GM19397 (cell line): Measurements from ENCODE around the gene RAPH1.

ENCODE experiments used
- ATAC-seq: cut with Tn5 transposase; IDR thresholded peaks from one replicate; pipeline ENCODE4 v1.9.1; 2021; ENCODE audit warnings: mild to moderate bottlenecking, moderate library complexity; ENCODE audit not compliant: unreplicated experiment

RAPH1 gene, protein sequence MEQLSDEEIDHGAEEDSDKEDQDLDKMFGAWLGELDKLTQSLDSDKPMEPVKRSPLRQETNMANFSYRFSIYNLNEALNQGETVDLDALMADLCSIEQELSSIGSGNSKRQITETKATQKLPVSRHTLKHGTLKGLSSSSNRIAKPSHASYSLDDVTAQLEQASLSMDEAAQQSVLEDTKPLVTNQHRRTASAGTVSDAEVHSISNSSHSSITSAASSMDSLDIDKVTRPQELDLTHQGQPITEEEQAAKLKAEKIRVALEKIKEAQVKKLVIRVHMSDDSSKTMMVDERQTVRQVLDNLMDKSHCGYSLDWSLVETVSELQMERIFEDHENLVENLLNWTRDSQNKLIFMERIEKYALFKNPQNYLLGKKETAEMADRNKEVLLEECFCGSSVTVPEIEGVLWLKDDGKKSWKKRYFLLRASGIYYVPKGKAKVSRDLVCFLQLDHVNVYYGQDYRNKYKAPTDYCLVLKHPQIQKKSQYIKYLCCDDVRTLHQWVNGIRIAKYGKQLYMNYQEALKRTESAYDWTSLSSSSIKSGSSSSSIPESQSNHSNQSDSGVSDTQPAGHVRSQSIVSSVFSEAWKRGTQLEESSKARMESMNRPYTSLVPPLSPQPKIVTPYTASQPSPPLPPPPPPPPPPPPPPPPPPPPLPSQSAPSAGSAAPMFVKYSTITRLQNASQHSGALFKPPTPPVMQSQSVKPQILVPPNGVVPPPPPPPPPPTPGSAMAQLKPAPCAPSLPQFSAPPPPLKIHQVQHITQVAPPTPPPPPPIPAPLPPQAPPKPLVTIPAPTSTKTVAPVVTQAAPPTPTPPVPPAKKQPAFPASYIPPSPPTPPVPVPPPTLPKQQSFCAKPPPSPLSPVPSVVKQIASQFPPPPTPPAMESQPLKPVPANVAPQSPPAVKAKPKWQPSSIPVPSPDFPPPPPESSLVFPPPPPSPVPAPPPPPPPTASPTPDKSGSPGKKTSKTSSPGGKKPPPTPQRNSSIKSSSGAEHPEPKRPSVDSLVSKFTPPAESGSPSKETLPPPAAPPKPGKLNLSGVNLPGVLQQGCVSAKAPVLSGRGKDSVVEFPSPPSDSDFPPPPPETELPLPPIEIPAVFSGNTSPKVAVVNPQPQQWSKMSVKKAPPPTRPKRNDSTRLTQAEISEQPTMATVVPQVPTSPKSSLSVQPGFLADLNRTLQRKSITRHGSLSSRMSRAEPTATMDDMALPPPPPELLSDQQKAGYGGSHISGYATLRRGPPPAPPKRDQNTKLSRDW

DNA sequence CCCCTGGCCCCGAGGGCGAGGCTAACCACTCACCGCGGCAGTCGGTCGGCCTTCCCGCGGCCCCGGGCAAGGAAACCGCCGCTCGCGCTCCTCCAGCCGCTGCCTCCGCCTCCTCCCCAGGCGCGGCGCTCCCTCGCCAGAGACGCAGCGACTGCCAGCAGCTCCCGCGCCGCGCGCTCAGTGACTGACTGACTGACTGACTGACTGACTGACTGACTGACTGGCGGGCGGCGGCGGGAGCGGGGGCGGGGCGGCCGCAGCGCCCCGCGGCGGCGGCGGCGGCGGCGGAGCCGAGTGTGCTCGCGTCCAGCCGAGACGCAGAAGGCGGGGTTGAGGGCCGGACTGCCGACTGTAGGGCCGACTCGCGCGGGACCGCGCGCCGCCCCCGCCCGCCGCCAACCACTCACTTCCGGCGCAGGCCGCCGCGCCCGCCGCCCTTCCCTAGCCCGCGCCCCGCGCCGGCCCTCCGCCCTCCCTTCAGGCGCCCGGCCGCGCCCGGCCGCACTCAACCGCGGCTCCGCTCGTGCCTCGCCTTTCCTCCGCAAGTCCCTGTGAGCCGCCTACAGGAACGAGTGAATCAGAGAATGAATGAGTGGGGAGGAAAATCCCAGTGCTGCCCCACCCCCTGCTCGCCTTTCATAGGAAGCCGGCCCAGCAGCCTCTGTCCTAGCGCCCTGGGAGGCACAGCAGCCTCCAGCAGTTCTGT lies at the start of gene RAPH1:
Gene RAPH1 (minus strand): TSS at position 224 of the 706 bp plus-strand sequence. CDS start 39,948 bp downstream, outside the sequence.
- ATAC-seq, result peak; percentile 73

DNA sequence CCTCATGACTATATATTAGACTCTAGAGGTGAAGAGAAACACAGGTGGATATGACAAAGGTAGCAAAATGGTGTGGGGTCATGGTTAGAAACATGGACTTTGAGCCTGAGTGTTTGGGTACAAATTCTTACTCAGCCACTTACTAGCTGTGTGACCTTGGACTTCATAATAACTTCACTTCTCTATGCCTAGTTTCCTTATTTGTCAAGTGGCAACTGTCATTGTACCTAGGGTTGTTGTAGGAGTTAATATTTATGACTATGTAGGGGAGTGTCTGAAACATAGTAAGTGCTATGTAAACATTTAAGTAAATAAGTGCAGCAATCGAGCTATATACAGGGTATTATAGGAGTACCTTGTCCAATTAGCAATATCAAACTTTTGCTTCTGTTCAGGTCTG lies 49.7 kb upstream of the RAPH1 start:
- ATAC-seq, result no peak

DNA sequence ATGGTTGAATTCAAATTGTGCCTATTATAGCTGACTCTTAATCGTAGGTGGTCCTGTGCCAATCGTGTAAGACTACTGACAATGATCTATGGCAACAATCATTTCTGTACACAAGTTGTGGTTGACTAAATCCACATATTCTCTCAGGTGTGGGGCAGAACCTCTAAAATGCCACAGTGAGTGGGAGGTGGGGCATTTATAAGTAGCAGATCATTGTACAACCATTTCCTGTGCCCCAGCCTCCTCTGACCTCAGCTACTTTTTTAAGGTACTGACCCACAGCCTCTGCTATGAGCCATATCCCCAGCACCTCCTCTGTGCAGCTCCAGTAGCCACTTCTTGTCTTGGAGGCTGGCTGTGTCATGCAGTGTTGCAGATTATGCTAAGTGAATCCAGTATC lies 48.6 kb upstream of the RAPH1 start:
- peak; percentile 54 for ATAC-seq

DNA sequence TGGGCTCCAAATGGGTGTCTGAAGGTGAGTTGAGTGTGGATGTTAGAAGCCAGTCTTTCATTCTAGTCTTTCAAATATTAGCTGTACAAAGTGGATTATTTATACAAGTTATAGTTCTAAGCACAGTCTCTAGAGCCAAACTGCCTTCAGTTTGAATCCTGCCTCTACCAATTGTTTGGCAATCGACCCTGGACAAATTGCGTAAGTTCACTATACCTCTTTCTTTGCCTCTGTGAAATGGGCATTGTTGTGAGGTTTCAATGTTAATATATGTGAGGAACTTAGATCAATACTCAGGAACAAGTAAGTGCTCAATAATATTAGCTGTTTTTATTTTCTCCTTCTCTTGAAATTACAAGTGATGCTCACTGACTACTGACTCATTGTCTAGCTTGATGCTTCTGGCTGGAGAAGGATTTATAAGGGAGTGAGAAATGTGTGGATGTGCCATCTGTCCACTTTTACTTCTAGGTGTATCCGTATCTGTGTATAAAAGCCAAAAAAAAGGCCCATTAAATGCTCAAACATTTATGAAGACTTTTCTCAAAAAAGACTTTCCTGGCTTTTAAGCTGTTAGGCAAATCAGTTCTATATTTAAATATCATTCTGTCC lies 48.1 kb upstream of the RAPH1 start:
- ATAC-seq, result no peak

DNA sequence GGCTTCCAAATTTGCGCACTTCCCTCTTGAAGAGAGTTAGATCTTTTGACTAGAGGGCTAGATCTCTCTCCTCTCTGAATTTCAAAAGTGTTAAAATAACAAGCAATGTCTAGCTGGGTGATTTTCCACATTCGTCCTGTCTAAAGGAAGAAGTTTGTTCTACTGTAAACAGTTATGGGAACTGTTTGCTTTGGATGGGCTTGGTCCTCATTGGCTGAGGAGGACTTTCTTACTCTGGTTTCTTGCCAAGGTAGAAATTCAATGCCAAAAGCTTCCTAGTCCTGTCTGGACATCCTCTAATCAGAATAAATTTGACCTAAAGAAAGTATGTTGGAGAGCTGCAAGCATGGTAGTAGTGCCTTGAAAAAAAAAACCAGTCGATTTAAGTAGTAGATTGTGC lies 47.4 kb upstream of the RAPH1 start:
- no peak for ATAC-seq

DNA sequence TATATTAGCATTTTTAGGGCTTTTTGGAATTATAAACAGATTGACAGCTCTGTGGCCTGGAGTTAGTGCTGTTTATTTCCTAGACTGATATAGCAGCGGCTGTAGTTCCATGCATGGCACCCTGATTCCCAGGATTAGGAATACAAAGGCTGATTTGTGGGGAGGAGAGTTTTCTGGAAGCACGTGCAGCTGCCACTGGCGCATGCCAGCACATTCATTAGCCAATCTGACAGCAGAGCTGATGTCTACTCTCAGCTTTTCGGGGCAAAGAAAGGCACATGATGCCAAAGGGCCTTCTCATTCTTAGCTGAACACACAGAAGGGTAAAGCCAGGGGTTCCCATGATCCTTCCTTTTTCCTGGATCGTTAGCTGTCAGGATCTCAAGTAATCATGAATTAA lies 45.7 kb upstream of the RAPH1 start:
- no peak for ATAC-seq

DNA sequence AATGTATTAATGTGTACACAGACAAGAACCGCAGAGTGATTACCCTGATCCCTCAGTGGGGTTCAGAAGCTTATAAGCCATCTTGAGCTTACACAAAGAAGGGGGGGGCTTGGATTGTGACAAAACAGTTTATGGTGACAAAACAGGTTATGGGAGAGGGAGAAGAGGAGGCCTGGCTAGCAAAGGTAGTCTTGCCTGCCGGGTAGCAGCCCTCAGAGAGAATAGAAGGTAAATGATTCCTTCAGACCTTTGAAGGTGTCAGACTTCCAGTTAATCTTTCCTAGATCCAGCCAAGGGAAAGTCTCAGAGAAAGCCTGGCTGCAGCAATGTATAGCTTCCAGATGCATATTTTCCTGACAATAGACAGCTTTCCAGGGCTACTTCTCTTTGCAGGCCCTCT lies 44.6 kb upstream of the RAPH1 start:
- no peak for ATAC-seq

DNA sequence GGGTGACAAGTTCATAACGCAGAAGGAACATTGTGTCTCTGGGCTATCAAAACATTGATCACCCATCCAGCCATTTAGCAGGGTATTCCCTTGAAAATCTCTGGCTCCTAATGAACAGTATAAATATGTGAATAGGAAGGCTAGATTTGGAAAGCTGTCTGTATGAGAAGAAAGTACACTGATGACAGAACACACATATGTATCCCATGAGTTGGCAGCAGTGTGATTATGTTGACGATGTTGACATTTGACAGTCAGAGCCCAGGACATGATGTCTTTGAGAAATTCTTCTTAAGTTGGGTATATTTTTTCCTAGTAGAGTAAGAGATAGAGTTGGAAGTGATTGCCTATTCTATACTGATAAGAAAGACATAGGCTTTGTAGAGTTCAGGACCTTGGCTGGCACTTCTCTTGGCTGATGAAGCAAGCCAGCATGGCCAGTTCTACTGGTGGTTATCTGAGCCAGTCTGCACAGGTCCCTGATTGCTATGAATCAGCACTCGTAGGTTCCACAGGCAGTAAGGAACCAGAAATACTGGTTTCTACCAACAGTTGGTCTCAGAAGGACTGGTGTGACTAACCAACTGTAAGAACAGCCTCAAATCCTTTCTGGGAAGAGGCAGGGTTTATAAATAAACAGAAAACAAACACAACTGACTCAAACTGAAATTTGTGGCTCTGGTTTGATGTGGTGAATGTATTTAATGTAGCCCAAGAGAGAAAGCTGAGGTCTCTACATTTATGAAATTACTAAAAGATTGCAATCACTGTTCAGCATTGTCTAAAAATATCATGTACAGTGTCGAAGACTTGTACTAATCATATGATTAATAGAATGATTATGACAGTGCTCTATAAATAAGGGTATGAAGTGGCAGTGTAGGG lies 43.9 kb upstream of the RAPH1 start:
- ATAC-seq, result peak; percentile 87

DNA sequence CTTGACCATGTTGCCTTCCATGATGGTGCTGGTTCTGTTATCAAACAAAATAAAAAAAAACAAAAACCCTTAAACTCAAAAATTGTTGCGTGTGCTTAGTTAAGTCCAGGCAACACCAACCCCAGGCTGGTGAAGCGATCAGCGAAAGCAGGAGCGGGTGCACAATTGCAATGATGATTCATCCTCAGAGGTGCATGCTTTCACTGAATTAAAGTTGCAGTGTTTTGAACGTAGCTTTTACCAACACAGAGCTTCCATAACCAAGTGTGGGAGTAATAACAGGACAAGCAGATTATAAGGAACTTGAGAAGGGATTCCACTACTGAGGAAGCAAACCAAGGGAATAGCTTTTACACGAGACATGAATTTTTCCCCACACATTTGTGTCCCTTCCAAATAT lies 39.7 kb upstream of the RAPH1 start:
- ATAC-seq, result no peak

DNA sequence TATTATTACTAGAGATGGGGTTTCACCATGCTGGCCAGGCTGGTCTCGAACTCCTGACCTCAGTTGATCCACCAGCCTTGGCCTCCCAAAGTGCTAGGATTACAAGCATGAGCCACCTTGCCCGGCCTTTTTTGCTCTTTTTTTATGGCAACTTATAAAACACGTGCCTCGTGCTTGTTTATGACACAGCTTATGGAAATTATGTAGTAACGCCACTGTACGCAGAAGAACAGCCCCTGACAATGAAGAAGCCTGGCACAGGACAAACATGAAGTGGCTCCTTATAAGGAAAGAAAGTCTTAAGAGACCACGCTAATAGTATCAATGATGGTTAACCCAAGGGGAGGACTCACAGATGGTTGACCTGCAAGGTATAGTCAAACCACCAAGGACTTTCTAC lies 37.2 kb upstream of the RAPH1 start:
- no peak for ATAC-seq

DNA sequence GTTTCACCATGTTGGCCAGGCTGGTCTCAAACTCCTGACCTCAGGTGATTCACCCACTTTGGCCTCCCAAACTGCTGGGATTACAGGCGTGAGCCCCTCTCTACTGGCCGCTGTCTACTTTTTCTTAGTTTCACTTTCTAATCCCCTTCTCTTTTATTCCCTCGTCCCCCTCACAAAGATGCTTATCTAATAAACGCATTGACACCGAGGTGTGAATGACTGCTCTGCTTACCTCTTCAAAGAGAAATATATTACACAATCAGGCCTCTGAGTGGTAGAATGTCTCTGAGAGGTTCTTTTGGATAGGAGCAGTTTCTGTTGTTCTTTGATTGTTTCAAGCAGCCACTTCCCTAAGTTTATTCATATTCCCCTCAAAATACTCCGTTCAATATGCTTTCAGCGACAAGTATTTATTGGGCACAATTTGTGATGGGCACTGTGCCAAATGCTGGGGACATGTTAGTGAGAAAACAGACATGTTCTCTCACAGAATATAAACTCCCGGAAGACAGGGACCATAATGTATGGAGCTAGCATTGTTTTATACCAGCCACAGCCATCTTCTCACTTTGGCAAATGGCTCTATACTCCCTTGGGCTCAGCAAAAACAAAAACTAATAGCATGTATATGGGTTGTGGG lies 34.7 kb upstream of the RAPH1 start:
- no peak for ATAC-seq

DNA sequence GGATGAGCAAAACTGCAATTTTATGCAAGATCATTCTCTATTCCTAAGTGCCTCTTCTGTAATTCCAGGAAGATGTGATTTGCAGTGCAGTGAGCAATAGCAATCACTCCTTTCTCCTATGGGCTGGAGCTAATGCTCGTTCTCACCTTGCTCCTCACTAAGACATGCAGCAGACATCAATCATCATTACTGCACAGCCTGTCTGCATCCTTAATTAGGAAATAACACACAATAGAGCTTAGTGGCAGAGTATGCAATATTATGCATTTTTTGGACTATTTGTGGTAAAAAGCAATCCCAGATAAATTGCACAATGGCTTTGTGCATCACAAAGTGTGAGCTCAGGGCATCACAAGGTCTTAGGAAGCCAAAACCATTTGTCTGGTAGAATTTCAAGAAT lies 32.6 kb upstream of the RAPH1 start:
- ATAC-seq, result no peak

DNA sequence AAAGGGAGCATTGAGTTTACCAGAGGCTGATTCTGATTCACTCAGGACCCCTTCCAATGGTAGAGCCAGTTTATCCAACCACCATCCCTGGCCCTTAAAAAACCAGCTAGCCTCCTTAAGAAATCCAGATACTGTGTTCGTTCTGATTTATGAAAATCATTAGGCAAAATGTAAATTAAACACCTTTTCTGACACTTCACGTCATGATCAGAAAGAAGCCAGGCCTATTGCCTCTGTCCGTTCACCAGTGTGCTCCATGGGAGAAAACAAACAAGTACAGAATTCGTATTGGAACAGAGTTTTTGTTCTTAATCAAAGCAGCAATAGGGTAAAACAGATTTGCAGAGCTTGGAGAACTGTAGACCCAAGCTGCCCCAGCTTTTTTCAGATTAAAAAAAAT lies 31.1 kb upstream of the RAPH1 start:
- ATAC-seq, result no peak

DNA sequence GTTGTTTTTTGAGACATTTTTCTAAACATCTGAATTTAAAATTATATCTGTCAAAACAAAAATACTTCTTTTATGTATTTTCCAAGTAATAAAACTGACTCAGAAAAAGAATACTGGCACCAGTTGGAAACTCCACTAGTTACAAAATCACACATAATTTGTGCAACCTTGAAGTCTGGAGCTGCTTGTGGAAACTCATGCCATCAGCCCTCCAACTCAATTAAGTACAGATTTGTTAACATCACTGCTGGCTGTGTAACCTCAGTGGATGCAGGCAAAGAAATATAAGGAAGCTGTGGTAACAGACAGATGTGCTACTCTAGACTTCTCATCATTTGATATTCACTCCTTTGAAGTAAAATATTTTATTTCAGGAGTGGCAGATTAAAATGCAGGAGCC lies 30.0 kb upstream of the RAPH1 start:
- no peak for ATAC-seq

DNA sequence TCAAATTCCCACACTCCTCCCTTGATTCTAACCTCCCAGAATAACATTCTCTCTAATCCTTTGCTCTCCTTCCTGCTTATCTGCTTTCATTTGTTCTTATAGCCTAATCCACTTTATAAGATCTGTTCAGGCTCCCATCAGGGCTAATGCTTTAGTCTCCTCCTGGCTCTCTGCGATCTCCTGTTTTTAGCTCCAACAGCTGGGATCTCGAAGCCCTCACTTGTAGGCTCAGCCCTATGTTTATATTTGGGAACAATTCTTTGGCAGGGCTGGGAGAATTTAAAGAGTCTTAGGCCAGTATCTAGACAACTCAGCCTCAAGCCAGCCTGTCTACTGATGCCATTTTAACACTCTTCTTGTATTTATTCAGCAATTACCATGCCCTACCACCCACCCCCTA lies 27.2 kb upstream of the RAPH1 start:
- no peak for ATAC-seq

DNA sequence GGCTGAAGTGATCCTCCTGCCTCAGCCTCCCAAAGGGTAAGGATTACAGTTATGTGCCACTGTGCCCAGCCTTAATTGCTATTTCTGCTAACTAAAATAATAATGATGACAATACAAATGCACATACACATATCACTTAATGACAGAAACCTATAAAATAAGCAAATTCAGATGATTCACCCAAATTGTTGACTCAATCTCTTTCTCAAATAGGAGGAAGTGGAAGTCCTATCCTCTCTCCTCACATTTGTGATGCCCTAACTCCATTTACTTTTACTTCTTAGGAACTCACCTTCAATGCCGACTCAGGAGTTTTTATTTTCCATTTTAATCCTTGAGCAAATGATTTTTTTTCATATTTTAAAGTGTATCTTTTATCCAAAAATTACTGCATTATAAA lies 24.5 kb upstream of the RAPH1 start:
- no peak for ATAC-seq

DNA sequence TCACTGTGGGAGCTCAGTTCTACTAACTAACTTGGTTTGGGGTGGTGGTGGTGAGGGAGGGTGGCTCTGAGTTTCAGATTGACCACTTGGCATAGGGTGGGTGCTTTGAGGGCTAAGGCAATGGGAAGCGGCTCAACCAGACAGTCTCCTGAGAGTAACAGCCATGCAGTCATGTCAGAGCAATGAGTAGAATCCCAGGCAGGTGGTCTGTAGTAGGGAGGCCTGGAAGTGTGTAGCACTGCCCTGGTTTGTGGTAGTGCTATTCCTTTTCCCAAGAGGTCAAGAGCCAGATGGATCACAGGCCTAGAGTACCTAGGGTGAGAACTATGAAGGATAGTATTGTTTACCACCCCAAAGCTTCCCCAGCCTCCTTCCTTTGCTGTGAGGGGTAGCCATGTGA lies 18.7 kb upstream of the RAPH1 start:
- ATAC-seq, result no peak

DNA sequence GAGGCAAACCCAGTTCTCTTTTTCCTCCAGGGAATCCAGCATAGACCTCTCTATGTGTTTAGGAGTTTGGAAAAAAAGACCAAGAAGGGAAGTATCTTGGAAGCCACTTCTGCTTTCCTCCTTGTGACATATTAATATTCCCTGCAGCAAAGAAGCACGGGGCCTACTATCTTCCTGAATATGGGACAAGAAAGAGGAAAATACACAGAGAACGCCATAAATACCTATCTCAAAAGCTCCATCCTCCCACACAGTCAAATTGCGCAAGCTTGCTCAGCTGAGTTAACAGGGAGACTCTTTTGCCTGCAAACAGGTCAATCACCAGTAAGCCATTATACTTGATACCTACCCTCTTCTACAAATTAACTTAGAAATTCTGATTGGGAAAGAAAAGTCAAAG lies 16.7 kb upstream of the RAPH1 start:
- ATAC-seq, result no peak

DNA sequence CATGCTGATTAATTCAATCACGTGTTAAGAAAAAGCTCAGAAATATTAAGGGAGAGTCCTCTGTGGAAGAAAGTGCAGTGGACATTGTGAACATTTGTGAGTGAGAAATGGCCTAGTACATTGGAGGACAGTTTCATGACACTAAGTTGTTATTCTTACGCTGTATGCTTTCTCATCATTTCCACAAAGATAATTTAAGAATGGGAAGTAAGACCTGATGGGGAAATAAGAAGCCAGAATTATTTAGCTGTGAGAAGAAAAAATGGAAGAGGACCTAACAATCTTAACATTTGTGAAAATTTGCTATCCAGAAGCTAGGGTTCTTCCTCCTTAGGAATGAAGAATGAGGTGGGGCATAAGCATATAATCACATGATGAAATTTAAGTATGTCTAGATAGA lies 15.2 kb upstream of the RAPH1 start:
- ATAC-seq, result no peak
